Measurements from ENCODE around the gene ALK. TPM values are rescaled to one million over a fixed set of nuclear protein-coding genes. Genes with fewer than 3 reads are reported as not detected.

Gene ALK
- total and polyA plus RNA-seq, 2 experiments from 2014 or later, result 0.35 TPM; not detected in 1

- Histone ChIP-seq H3K9me2 (ENCODE audit: insufficient read depth) (peaks cover 2% of the 10 kb centered on the region; the same call in 1 of the 2 replicates), H3K4me3 (no peak overlapping the region), H3K36me3 (ENCODE audit: insufficient read depth) (no peaks in the 10 kb centered on the region), H4K20me1 (replicated peaks; ENCODE audit: insufficient read depth) (no peaks in the 10 kb centered on the region), H3K27ac (ENCODE audit: low read depth) (no peak overlapping the region), H3K27me3 (ENCODE audit: insufficient read depth) (no peaks in the 10 kb centered on the region), H3F3A (replicated peaks; ENCODE audit: low read depth) (no peaks in the 10 kb centered on the region), H3K79me2 (replicated peaks; ENCODE audit: insufficient read depth) (no peaks in the 10 kb centered on the region), H2AFZ (no peak overlapping the region), H3K4me2 (no peak overlapping the region), H3K4me1 (ENCODE audit: insufficient read depth) (no peaks in the 10 kb centered on the region)
- no peak overlapping the region for H3K4me3 Mint-ChIP-seq
- H3K9me3 Mint-ChIP-seq, result no peaks in the 10 kb centered on the region
- DNase-seq (ENCODE audit: low spot score) (no peak), ATAC-seq (no peak)
- H3K4me1 Mint-ChIP-seq, result no peaks in the 10 kb centered on the region; the same call in none of the 3 replicates
- no peaks in the 10 kb centered on the region for H3K36me3 Mint-ChIP-seq (ENCODE audit: low read depth)
- H3K27me3 Mint-ChIP-seq (ENCODE audit: insufficient read depth, low read depth, poor library complexity), result no peaks in the 10 kb centered on the region
- TF ChIP-seq ZNF114 (CRISPR knock-in tag; IDR thresholded peaks at IDR 0.05) (no peak), REST (IDR thresholded peaks at IDR 0.05; ENCODE audit: unreplicated experiment) (no peak), POLR2AphosphoS5 (IDR thresholded peaks at IDR 0.05; ENCODE audit: low read depth) (no peak), NANOG (IDR thresholded peaks at IDR 0.05; ENCODE audit: borderline replicate concordance) (no peak), ZNF462 (CRISPR knock-in tag; IDR thresholded peaks at IDR 0.05) (no peak), STAT1 (IDR thresholded peaks at IDR 0.05; ENCODE audit: unreplicated experiment) (no peak)
- H3K27ac Mint-ChIP-seq, result no peak overlapping the region
Measured at GRCh38 chr2:29492701-29493100, 428.7 kb downstream of the ALK start.
